Spleen (tissue), 7 donors: ENCODE data around the gene TREH.

Experiments used
- CTCF ChIP-seq, 11 experiments: fragments of 200-600 bp in 7 of 11; fragments of 450-650 bp in 4 of 11; sonication (generic) in 4 of 11; IDR thresholded peaks in 8 of 11; conservative IDR thresholded peaks in 3 of 11; 1 replicate in 7 of 11; 2 replicates in 4 of 11; pipeline versions ENCODE4 v1.4.0 to v1.8.0; 2016 to 2021; ENCODE audit warnings: antibody characterized with exemption in 11 of 11, inconsistent platforms in 4 of 11, mild to moderate bottlenecking in 1 of 11
- POLR2A ChIP-seq, 3 donors: fragments of 450-650 bp; IDR thresholded peaks; one replicate each; pipeline ENCODE4 v1.5.1; 2017; ENCODE audit warnings: antibody characterized with exemption in 3 of 3, mild to moderate bottlenecking in 1 of 3
- donor health status: DM: no; HTN: no; CAD: no; lungs with moderate emphysema.
- donor health status: DM: no; HTN: no; CAD: no.
- donor health status: DM: no; HTN: no; CAD: no.

- TF ChIP-seq CTCF (IDR thresholded peaks at IDR 0.05 in 8 of 11, conservative IDR thresholded peaks at IDR 0.05 in 3 of 11) (no peak), POLR2A (IDR thresholded peaks at IDR 0.05) (no peak)
These were observed 46.7 kb downstream of the TREH start for GRCh38 chr11:118632577-118633318.
